ENCODE results near the gene PET117.

DNA sequence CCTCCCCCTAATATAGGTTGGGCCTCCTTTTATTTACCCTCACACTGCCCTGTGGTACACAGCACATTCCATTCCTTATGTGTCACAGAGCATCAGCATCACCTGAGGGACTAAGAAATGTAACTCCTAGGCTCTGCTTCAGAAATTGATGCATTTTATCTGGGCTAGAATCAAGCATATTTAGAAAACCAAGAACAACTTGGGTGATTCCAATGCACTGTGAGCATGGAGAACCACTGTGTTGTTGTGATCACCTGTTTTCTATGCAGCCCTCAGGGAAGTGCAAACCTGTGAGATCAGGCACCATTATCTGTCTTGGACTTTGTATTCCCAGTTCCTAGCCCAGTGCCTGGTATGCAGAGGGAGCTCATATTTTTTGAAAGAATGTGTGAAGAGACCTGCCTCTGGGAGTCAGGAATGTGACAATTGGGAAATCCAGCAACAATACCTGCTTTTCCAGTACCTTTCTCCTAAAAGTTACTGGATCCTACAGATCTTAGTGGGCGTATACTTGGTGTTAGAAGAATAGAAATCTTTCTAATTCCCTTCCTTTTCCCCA lies 7.0 kb downstream of the PET117 start:
- TF ChIP-seq, protein P1, sequence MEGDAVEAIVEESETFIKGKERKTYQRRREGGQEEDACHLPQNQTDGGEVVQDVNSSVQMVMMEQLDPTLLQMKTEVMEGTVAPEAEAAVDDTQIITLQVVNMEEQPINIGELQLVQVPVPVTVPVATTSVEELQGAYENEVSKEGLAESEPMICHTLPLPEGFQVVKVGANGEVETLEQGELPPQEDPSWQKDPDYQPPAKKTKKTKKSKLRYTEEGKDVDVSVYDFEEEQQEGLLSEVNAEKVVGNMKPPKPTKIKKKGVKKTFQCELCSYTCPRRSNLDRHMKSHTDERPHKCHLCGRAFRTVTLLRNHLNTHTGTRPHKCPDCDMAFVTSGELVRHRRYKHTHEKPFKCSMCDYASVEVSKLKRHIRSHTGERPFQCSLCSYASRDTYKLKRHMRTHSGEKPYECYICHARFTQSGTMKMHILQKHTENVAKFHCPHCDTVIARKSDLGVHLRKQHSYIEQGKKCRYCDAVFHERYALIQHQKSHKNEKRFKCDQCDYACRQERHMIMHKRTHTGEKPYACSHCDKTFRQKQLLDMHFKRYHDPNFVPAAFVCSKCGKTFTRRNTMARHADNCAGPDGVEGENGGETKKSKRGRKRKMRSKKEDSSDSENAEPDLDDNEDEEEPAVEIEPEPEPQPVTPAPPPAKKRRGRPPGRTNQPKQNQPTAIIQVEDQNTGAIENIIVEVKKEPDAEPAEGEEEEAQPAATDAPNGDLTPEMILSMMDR (IDR thresholded peaks at IDR 0.05): no peak
- TF ChIP-seq POLR2A (IDR thresholded peaks at IDR 0.05) (no peak), POLR2AphosphoS5 (IDR thresholded peaks at IDR 0.05) (no peak), EP300 (IDR thresholded peaks at IDR 0.05) (no peak)
